HepG2 (cell line): ENCODE data around the gene LAMA5. TPM values are rescaled to one million over a fixed set of nuclear protein-coding genes. Genes with fewer than 3 reads are reported as not detected.

ENCODE experiments used
- BCL6 ChIP-seq: IDR thresholded peaks from 2 replicates; pipeline ENCODE4 v1.6.1; 2016; ENCODE audit warnings: missing genetic modification reagents, missing compliant biosample characterization
- ELF1 ChIP-seq: sonication (generic); formaldehyde crosslinking; IDR thresholded peaks from 2 replicates; pipeline ENCODE4 v1.4.0; 2020; ENCODE audit warnings: missing genetic modification reagents
- ELF3 ChIP-seq: IDR thresholded peaks from 2 replicates; pipeline ENCODE4 v1.6.1; 2016; ENCODE audit warnings: missing genetic modification reagents, missing compliant biosample characterization
- ERF ChIP-seq: IDR thresholded peaks from 2 replicates; pipeline ENCODE4 v1.6.1; 2018; ENCODE audit warnings: missing biosample characterization, missing genetic modification reagents
- FOXA3 ChIP-seq: IDR thresholded peaks from 2 replicates; pipeline ENCODE4 v1.6.1; 2016; ENCODE audit warnings: missing genetic modification reagents, missing compliant biosample characterization
- KDM4B ChIP-seq: sonication (generic); formaldehyde crosslinking; IDR thresholded peaks from 2 replicates; pipeline ENCODE4 v1.4.0; 2020; ENCODE audit warnings: missing genetic modification reagents
- MAX ChIP-seq: IDR thresholded peaks from 2 replicates; pipeline ENCODE4 v1.6.1; 2012; ENCODE audit warnings: inconsistent platforms
- MAZ ChIP-seq, 2 experiments: sonication (generic) in 1 of 2; formaldehyde crosslinking in 1 of 2; IDR thresholded peaks; 2 replicates each; pipeline versions ENCODE4 v1.5.0 to v1.6.1; 2012 to 2020; ENCODE audit warnings: low read depth in 2 of 2, mild to moderate bottlenecking in 2 of 2, borderline replicate concordance in 1 of 2, improper control_type of control experiment in 1 of 2, low read length in 1 of 2, missing genetic modification reagents in 1 of 2, moderate library complexity in 1 of 2
- MTF1 ChIP-seq: sonication (generic); formaldehyde crosslinking; IDR thresholded peaks from 2 replicates; pipeline ENCODE4 v1.5.0; 2020; ENCODE audit warnings: missing genetic modification reagents
- PATZ1 ChIP-seq: sonication (generic); formaldehyde crosslinking; IDR thresholded peaks from 2 replicates; pipeline ENCODE4 v1.4.0; 2020; ENCODE audit warnings: missing genetic modification reagents
- PRPF4 ChIP-seq: fragments of 200-400 bp; formaldehyde crosslinking; IDR thresholded peaks from 2 replicates; pipeline ENCODE4 v1.6.1; 2016; ENCODE audit warnings: low read length, low read depth; ENCODE audit not compliant: poor library complexity, severe bottlenecking
- SP140L ChIP-seq: sonication (generic); formaldehyde crosslinking; IDR thresholded peaks from 2 replicates; pipeline ENCODE4 v1.4.0; 2020; ENCODE audit warnings: missing genetic modification reagents, borderline replicate concordance
- TEAD3 ChIP-seq: optimal IDR thresholded peaks from 2 replicates; pipeline ENCODE3; 2016; ENCODE audit warnings: borderline replicate concordance
- ZBTB49 ChIP-seq: sonication (generic); formaldehyde crosslinking; IDR thresholded peaks from 2 replicates; pipeline ENCODE4 v1.4.0; 2020; ENCODE audit warnings: missing genetic modification reagents, borderline replicate concordance
- ZFP41 ChIP-seq: sonication (generic); formaldehyde crosslinking; IDR thresholded peaks from 2 replicates; pipeline ENCODE4 v1.4.0; 2020; ENCODE audit warnings: mild to moderate bottlenecking, missing genetic modification reagents, borderline replicate concordance
- ZNF138 ChIP-seq: sonication (generic); formaldehyde crosslinking; IDR thresholded peaks from 2 replicates; pipeline ENCODE4 v1.5.0; 2020; ENCODE audit warnings: mild to moderate bottlenecking, low read depth, missing genetic modification reagents
- ZNF230 ChIP-seq: sonication (generic); formaldehyde crosslinking; IDR thresholded peaks from 2 replicates; pipeline ENCODE4 v1.4.0; 2020; ENCODE audit warnings: mild to moderate bottlenecking, missing genetic modification reagents
- ZNF280B ChIP-seq: sonication (generic); formaldehyde crosslinking; IDR thresholded peaks from 2 replicates; pipeline ENCODE4 v1.5.0; 2020; ENCODE audit warnings: missing genetic modification reagents, mild to moderate bottlenecking, borderline replicate concordance
- ZNF501 ChIP-seq: sonication (generic); formaldehyde crosslinking; IDR thresholded peaks from 2 replicates; pipeline ENCODE4 v1.5.1; 2020; ENCODE audit warnings: mild to moderate bottlenecking, moderate library complexity, missing genetic modification reagents
- ZNF562 ChIP-seq: sonication (generic); formaldehyde crosslinking; IDR thresholded peaks from 2 replicates; pipeline ENCODE4 v1.8.0; 2022; ENCODE audit warnings: missing genetic modification reagents, borderline replicate concordance
- ZNF570 ChIP-seq: sonication (generic); formaldehyde crosslinking; IDR thresholded peaks from 2 replicates; pipeline ENCODE4 v1.4.0; 2020; ENCODE audit warnings: mild to moderate bottlenecking, missing genetic modification reagents, borderline replicate concordance
- ZNF644 ChIP-seq: IDR thresholded peaks from 2 replicates; pipeline ENCODE4 v1.6.1; 2016; ENCODE audit warnings: low read depth
- ZNF652 ChIP-seq: IDR thresholded peaks from 2 replicates; pipeline ENCODE4 v1.6.1; 2016; ENCODE audit warnings: low read depth, borderline replicate concordance
- ZNF841 ChIP-seq: sonication (generic); formaldehyde crosslinking; IDR thresholded peaks from 2 replicates; pipeline ENCODE4 v1.8.1; 2023; ENCODE audit warnings: missing genetic modification reagents, borderline replicate concordance
- polyA plus RNA-seq, 8 experiments: library from polyadenylated mRNA; depleted of rRNA in 3 of 8; stranded (reverse) in 7 of 8; unstranded in 1 of 8; fragments of >200 nt; fragmentation: Illumina TruSeq in 4 of 8; extraction: Trizol in 4 of 8; gene quantifications; 2 replicates each; pipeline versions ENCODE4 v1.2.1 to v1.2.3, GENCODE V29; 2011 to 2016; ENCODE audit warnings: low read depth in 4 of 8, missing spikeins in 1 of 8, mixed read lengths in 1 of 8; ENCODE audit not compliant: insufficient read depth in 1 of 8
- total RNA-seq, 5 experiments: library from RNA; depleted of rRNA; stranded (reverse); fragments of >200 nt; fragmentation: Illumina TruSeq; extraction: Trizol; gene quantifications; 2 replicates each; pipeline ENCODE4 v1.2.3, GENCODE V29; 2016; ENCODE audit warnings: low read depth in 1 of 5

LAMA5 gene
- total and polyA plus RNA-seq, 2 of the 13 experiments (the other 11 are each of a cell fraction or from before 2014, with no cell fraction given), result 21.0 to 44.7 TPM

GRCh38 chr20:62409931-62410745 lies 43.0 kb upstream of the LAMA5 start (continued):
- TF ChIP-seq ZBTB49 (CRISPR knock-in tag) (0 out of 2 replicates have a peak, but pooled peaks have one; percentile 15), ZNF652 (CRISPR knock-in tag) (no peak), ZNF562 (no peak), PATZ1 (CRISPR knock-in tag) (peak; percentile 80), SP140L (no peak), ZNF644 (CRISPR knock-in tag) (no peak), BCL6 (no peak), ELF3 (CRISPR knock-in tag) (peak; percentile 20; the same call in 1 of the 2 replicates), PRPF4 (no peak), FOXA3 (no peak), MAX (0 out of 2 replicates have a peak, but pooled peaks have one; percentile 12), ZFP41 (CRISPR knock-in tag) (0 out of 2 replicates have a peak, but pooled peaks have one; percentile 63), ZNF570 (CRISPR knock-in tag) (no peak), ZNF841 (CRISPR knock-in tag) (no peak), MTF1 (CRISPR knock-in tag) (no peak), MAZ (IDR thresholded peaks at IDR 0.05; ENCODE audit: borderline replicate concordance, low read depth, low read length) (peak; percentile 58; the same call in 1 of the 2 replicates), MAZ (CRISPR knock-in tag; IDR thresholded peaks at IDR 0.05; ENCODE audit: low read depth) (peak; percentile 76), ZNF138 (CRISPR knock-in tag) (peak; percentile 73; the same call in 1 of the 2 replicates), TEAD3 (CRISPR knock-in tag) (peak; percentile 23), ZNF501 (peak; percentile 77), ZNF280B (CRISPR knock-in tag) (peak; percentile 65), ERF (CRISPR knock-in tag) (no peak), ELF1 (CRISPR knock-in tag) (peak; percentile 21; the same call in 1 of the 2 replicates), ZNF230 (0 out of 2 replicates have a peak, but pooled peaks have one; percentile 38), KDM4B (CRISPR knock-in tag) (0 out of 2 replicates have a peak, but pooled peaks have one; percentile 19)
